Stomach (tissue), 4 donors: ENCODE results near the gene IKZF4.

Experiments used
- CTCF ChIP-seq, 7 experiments: fragments of 450-650 bp in 4 of 7; fragments of 200-600 bp in 3 of 7; sonication (generic) in 3 of 7; IDR thresholded peaks; one replicate each; pipeline ENCODE4 v1.5.1; 2016 to 2019; ENCODE audit warnings: antibody characterized with exemption in 7 of 7, control low read depth in 2 of 7, mild to moderate bottlenecking in 1 of 7
- EP300 ChIP-seq: sonication (generic); formaldehyde crosslinking; IDR thresholded peaks from one replicate; pipeline ENCODE4 v1.6.1; 2017; ENCODE audit warnings: antibody characterized with exemption
- POLR2A ChIP-seq, 4 donors: fragments of 450-650 bp; IDR thresholded peaks; one replicate each; pipeline ENCODE4 v1.6.1; 2016; ENCODE audit warnings: antibody characterized with exemption in 4 of 4, control low read depth in 2 of 4, mild to moderate bottlenecking in 1 of 4, moderate library complexity in 1 of 4
- POLR2AphosphoS5 ChIP-seq, 3 donors: sonication (generic); formaldehyde crosslinking; IDR thresholded peaks; one replicate each; pipeline ENCODE4 v1.6.1; 2016; ENCODE audit warnings: antibody characterized with exemption in 3 of 3

- TF ChIP-seq POLR2AphosphoS5 (IDR thresholded peaks at IDR 0.05), result no peak
- TF ChIP-seq CTCF (IDR thresholded peaks at IDR 0.05), result no peak
- TF ChIP-seq EP300, result no peak
- no peak for TF ChIP-seq POLR2A (IDR thresholded peaks at IDR 0.05)
Measured at GRCh38 chr12:56078427-56078826, 57.6 kb downstream of the IKZF4 start.
